Measurements from ENCODE around the gene SLC51A.

DNA sequence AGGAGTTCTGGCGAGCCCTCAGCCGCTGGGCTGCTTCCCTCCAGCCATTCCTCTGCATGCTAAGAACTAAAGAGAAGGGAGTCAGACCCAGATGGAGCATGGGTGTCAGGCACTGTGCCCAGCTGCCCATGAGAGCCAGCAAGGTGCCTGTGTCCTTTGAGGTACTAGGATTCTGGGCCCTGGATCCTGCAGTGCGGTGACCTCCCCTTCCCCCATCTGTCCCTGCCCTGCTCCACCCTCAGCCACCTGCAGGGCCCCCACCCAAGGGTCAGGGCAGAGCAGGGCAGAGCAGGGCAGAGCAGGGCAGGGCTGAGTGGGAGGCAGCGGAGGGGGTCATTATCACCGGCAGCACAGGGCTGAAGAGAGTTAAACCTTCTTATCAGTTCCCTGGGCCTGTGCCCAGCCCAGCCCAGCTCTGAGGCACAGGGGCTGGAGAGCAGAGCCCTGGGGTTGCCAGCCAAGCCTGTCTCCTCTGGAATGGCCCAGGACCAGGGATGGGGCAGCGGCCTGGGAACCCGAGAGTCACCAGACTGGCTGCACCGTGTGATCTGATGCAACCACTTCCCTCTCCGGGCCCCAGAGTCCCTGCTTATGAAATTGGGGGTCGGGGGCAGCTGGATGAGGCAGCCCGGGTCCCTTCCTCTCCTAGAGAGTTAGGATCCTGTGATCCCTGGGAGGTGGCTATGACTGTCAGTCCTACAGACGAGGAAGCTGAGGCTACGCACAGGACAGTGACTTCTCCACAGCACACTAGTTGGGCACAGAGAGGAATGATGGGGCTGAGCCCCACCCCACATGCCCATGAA is 22.4 kb upstream of the SLC51A start:
- no peak for TF ChIP-seq GABPA (IDR thresholded peaks at IDR 0.05; ENCODE audit: low read depth)
- TF ChIP-seq, protein P1, sequence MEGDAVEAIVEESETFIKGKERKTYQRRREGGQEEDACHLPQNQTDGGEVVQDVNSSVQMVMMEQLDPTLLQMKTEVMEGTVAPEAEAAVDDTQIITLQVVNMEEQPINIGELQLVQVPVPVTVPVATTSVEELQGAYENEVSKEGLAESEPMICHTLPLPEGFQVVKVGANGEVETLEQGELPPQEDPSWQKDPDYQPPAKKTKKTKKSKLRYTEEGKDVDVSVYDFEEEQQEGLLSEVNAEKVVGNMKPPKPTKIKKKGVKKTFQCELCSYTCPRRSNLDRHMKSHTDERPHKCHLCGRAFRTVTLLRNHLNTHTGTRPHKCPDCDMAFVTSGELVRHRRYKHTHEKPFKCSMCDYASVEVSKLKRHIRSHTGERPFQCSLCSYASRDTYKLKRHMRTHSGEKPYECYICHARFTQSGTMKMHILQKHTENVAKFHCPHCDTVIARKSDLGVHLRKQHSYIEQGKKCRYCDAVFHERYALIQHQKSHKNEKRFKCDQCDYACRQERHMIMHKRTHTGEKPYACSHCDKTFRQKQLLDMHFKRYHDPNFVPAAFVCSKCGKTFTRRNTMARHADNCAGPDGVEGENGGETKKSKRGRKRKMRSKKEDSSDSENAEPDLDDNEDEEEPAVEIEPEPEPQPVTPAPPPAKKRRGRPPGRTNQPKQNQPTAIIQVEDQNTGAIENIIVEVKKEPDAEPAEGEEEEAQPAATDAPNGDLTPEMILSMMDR (IDR thresholded peaks at IDR 0.05; ENCODE audit: insufficient read depth, low read length) = no peak
- no peak for TF ChIP-seq POLR2AphosphoS5 (IDR thresholded peaks at IDR 0.05; ENCODE audit: low read depth)
- TF ChIP-seq, protein P2, sequence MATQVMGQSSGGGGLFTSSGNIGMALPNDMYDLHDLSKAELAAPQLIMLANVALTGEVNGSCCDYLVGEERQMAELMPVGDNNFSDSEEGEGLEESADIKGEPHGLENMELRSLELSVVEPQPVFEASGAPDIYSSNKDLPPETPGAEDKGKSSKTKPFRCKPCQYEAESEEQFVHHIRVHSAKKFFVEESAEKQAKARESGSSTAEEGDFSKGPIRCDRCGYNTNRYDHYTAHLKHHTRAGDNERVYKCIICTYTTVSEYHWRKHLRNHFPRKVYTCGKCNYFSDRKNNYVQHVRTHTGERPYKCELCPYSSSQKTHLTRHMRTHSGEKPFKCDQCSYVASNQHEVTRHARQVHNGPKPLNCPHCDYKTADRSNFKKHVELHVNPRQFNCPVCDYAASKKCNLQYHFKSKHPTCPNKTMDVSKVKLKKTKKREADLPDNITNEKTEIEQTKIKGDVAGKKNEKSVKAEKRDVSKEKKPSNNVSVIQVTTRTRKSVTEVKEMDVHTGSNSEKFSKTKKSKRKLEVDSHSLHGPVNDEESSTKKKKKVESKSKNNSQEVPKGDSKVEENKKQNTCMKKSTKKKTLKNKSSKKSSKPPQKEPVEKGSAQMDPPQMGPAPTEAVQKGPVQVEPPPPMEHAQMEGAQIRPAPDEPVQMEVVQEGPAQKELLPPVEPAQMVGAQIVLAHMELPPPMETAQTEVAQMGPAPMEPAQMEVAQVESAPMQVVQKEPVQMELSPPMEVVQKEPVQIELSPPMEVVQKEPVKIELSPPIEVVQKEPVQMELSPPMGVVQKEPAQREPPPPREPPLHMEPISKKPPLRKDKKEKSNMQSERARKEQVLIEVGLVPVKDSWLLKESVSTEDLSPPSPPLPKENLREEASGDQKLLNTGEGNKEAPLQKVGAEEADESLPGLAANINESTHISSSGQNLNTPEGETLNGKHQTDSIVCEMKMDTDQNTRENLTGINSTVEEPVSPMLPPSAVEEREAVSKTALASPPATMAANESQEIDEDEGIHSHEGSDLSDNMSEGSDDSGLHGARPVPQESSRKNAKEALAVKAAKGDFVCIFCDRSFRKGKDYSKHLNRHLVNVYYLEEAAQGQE (IDR thresholded peaks at IDR 0.05; ENCODE audit: insufficient replicate concordance, low read depth) = no peak
